HPDE6-E6E7 (cell line): ENCODE measurements around the gene GNPDA1.

Experiments used
- DNase-seq: peaks from one replicate; pipeline ENCODE4 v3.0.0; 2011; ENCODE audit warnings: missing footprints; ENCODE audit errors: extremely low spot score

The GNPDA1 gene

DNA sequence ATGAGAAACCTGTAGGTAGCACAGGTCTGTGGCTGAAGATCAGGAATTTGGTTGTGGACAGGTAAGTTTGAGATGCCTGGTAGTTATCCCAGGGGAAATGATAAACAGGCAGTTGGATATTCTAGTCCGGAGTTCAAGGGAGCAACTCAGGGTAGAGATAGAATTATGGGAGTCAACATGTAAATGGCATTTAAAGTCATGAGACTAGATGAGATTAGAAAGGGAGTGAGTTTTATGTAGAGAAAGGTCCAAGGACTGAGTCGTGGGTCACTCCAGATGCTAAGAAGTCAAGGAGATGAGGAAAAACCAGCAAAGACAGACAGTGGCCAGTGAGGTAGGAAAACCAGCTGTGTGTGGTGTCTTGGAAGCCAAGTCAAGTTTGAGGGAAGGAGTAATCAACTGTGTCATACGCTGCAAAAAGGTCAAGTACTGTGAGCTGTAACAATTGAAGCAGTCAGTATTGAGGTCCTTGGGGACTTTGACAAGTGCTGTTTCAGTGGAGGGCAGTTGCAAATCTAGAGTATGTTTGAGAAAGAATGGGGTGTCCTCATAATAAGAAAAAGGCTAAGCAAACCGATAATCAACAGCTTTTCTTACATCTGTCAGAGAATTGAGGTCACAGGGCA, 18.2 kb downstream of the GNPDA1 start:
- no peak for DNase-seq

- no peak for DNase-seq
These were observed 20.4 kb downstream of the GNPDA1 start for GRCh38 chr5:141992349-141992963.

- DNase-seq: no peak
These were observed 23.1 kb downstream of the GNPDA1 start for GRCh38 chr5:141989720-141990119.

DNA sequence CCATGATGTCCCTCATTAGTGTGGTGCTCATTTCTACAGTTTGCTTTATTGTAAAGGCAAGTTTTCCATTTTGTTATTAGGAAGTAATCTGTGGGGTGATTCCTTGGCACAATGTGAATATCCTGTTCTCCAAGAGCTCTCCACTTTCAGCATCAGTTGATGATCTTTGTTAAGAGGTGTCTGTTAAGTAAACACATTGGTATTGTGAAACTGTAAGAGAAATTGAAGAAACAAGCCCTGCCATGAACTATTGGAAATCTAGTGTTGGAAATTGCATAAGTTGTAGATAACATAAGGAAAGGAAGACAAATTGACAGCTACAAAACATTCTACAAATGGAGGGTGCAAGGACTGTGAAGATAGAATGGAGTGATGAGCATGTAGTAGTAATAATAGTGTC, 26.8 kb downstream of the GNPDA1 start:
- no peak for DNase-seq

DNA sequence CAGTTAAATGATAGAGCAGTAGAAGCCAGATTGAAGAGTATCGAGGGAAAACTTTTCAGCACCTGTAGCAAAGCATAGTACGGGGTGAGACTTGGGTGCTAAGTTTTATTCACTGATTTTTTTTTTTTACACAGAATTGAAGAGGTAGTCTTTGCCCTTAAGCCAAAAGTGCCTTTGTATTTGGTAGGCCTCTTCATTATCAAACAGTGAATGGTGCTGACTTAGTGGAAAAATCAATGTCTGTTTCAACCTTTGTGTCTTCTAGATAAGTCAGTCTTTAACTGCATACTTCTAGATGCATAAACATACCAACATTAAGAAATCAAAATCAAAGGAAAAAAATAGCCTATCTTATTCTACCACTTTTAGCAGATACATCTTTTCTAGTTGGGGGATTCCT, 30.2 kb downstream of the GNPDA1 start:
- no peak for DNase-seq

DNA sequence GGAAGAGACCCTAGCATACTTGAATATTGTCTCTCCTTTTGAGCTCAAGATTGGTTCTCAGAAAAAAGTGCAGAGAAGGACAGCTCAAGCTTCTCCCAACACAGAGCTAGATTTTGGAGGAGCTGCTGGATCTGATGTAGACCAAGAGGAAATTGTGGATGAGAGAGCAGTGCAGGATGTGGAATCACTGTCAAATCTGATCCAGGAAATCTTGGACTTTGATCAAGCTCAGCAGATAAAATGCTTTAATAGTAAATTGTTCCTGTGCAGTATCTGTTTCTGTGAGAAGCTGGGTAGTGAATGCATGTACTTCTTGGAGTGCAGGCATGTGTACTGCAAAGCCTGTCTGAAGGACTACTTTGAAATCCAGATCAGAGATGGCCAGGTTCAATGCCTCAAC, 34.4 kb downstream of the GNPDA1 start:
- DNase-seq: no peak

- no peak for DNase-seq
These were observed 36.7 kb downstream of the GNPDA1 start for GRCh38 chr5:141976176-141976575.

DNA sequence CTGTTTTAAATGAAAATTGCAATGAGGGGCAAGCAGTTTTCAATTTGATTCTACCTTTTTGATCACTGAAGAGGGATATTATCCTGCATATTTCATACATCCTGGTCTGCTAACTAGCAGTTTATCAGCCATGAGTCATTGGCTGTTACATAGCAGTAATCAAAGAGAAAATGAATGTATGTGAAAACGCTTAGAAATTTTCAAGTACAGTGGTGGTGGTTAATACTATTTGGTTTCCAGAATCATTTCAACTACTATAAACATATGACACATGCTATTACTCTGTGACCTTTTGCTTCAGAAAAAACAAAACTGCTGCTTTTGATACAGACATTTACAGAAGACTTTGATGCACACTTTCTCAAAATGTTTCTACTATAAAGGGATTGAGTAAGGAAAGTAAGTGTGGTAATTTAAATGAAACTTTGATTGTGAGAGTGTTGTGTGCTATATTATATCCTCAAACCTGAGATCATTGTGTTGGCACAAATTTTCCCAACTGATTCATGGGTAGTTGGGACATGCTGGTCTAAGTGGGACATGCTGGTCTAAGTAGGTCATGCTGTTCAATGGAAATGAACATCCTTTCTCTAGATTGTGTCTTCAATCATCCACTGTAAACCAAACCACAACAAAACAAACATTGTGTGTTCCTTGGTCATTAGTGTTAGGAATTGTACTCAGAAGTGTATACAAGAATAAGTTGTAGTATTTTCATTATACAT, 38.8 kb downstream of the GNPDA1 start:
- no peak for DNase-seq

DNA sequence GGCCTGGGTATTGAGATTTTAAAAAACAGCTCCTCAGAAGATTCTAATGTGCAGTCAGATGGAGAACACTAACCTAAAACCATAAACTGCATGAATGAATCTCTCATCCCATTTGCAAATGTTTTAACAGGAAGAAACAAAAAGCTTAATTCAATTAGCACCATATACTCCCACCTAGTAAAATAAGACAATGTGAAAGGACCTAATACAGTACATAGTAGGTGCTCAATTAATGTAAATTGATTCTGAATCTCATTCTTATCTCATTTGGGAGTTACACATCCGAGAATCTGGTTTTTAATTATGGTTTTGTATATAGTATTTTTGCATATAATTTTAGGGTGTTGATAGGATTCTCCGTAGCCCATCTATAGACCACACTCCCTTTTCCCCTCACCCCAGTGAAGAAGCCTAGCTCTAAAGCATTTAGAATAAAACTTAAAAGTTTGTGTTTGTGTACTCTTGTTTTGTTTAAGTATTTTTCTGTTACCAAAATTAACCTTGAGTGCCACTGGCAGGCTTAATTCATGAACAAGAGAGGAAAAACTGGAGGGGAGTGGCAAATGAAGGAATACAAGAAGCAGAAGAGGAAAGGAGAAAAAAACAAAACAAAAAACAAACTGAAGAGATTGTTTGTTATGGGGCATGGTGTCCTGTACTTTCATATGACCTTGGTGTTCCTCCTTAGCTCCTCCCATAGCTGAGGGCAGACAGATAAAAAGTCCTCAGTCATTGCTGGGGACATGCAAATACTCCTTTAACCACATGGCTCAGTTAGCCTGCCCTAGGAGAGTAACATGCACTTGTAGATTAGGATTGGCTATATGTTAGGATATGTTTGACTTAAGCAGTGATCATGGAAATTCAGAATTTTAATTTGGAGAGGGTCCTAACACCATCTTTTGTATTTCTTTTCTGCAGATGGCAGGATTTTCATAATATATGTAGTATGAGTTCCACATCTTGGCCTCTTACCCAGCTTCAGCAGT, 42.8 kb downstream of the GNPDA1 start:
- no peak for DNase-seq

DNA sequence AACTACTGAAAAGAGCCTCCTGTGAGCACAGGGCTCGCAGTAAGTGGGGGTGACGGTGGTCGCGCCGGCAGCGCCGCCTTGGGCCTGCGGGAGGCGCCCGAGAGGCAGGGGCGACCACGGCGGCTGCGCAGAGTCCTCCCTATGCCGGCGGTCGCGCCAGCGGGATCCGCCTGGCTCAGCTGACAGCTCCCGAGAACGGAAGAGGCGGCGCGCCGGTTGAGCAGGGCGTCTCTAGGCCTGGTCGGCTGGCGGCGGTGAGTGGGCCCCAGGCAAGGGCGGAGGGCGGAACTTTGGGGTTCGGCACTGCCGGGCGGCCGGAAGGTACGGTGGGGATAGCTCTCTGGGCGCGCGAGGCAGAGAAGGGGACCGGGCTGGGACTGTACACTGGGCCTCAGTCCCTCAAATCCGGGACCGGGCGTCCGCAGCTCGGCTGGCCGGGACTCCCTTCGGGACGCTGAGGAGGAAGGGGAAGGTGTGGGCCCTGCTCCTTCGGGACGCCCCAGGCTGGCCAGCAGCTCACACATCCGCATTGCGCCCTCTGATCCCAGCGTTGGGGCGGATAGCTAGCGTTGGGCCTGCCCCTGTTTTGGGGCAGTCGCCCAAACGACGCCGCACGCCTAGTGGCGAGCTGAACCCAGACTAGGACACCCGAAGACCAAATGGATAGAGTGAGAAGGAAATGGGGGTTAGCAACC, 43.8 kb downstream of the GNPDA1 start, which contains the start of gene RNF14:
Gene RNF14, plus strand, starts transcription at position 192 of the 695 bp plus-strand sequence. CDS start 4,484 bp downstream, outside the sequence.
- peak; percentile 97 for DNase-seq

- DNase-seq: no peak
These were observed 45.9 kb downstream of the GNPDA1 start for GRCh38 chr5:141966963-141967333.

GRCh38 chr5:141966275-141966962, 46.4 kb downstream of the GNPDA1 start:
- DNase-seq: no peak

GRCh38 chr5:141965071-141965470, 47.8 kb downstream of the GNPDA1 start:
- no peak for DNase-seq

GRCh38 chr5:141963701-141964100, 49.1 kb downstream of the GNPDA1 start:
- DNase-seq: no peak

DNA sequence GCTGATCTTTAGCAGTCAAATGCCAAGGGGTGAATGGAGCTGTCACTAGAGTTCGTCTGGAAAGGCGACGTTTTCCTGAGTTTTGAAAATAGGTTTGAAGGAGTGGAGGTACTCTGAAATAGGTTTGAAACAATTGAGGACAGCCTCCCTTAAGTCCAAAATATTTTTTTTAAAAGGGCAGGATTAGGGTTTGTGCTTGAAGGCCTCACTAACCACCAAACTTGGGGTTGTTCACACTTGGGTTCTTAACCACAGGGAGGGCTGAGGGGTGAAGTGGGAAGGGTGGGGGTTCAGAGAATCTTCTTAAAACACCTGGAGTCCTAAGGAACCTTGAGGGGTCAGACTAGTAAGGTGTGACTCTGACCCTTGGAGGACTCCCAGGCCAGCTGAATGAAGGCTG, 51.4 kb downstream of the GNPDA1 start:
- DNase-seq: no peak

GRCh38 chr5:141960449-141961323, 52.1 kb downstream of the GNPDA1 start:
- peak; percentile 86 for DNase-seq

GRCh38 chr5:141960018-141960417, 52.8 kb downstream of the GNPDA1 start:
- no peak for DNase-seq

DNA sequence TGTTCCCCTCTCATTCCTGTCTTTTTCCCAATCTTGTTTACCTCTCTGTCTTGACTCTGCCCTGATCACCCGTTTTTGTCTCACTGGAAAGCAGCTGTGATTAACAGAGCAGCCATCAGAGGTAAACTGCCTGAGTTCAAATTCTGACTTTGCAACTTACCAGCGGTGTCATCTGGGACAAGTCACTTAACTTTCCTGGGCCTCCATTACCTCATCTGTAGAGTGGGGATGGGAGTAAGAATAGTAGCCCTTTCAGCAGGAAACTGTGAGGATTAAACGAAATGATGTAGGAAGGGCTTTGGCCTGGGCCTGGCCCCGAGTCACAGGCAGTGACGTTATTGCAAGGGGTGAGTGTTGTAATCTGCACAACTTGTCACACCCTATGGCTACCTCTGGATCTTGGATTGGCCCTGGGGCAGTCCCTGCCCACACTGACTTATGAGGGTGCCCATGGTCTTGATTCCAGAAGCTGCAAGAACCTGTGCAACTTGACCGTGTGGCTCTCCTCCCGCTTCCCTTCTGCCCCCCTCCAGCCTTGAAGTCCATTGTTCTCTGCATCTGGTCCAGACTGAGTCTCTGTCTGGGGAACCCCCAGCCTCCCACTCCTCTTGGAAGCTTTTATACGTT, 54.2 kb downstream of the GNPDA1 start:
- no peak for DNase-seq

DNA sequence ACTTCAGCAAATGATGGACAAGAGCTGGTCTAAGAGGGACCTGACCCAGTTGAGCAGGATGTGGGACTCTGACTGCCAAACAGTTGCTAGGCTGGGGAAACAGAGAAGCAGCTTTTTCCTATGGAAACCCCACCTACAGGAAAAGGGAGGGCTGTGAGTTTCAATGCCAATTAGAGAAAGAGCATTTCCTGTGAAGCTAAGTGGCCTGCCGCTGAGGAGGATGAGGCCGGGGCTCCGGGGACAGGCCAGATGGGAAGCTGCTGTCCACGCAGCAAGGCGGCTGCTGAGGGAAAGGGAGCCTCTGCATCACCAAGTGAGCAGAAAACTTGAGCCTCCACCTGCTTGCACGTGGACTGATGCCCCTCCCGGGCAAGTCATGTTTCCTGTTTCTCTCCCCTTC, 54.7 kb downstream of the GNPDA1 start, which contains the start of gene PCDH12:
Gene PCDH12, minus strand, starts transcription at position 90 of the 400 bp plus-strand sequence. CDS start 351 bp downstream, outside the sequence.
- no peak for DNase-seq
